Measurements from ENCODE around the gene AVL9. TPM values are rescaled to one million over a fixed set of nuclear protein-coding genes. Genes with fewer than 3 reads are reported as not detected.

Gene AVL9
- total RNA-seq, 4 donors from 2014 or later: 16.6 to 31.1 (median 22.0) TPM

DNA sequence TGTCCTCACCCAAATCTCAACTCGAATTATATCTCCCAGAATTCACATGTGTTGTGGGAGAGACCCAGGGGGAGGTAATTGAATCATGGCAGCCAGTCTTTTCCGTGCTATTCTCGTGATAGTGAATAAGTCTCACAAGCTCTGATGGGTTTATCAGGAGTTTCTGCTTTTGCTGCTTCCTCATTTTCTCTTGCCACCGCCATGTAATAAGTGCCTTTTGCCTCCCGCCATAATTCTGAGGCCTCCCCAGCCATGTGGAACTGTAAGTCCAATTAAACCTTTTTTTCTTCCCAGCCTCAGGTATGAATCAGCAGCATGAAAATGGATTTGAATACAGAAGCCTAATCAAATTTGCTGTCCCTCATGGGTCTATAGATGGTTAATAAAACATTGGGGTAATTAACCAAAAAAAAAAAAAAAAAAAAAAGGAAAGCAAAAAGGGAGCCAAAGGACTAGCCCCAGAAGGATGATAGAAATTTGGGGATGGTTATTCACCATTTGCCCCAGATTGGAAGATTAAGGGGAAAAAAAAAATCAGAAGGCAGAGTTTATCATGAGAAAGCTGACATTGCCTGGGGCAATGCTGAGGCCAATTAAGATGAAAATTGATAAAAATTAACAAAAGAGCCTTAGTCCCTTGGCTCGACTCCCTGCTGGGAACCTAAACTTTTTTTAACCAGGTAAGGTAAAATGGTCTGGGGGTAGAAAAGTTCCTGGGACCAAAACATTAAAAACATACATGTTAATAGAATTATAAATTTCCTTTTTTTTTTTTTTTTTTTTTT, 27.6 kb downstream of the AVL9 start:
- H3K4me1 ChIP-seq: no peaks in the 10 kb centered on the region
- no peak for ATAC-seq
- no peaks in the 10 kb centered on the region for H3K27me3 ChIP-seq
- TF ChIP-seq, protein P1, sequence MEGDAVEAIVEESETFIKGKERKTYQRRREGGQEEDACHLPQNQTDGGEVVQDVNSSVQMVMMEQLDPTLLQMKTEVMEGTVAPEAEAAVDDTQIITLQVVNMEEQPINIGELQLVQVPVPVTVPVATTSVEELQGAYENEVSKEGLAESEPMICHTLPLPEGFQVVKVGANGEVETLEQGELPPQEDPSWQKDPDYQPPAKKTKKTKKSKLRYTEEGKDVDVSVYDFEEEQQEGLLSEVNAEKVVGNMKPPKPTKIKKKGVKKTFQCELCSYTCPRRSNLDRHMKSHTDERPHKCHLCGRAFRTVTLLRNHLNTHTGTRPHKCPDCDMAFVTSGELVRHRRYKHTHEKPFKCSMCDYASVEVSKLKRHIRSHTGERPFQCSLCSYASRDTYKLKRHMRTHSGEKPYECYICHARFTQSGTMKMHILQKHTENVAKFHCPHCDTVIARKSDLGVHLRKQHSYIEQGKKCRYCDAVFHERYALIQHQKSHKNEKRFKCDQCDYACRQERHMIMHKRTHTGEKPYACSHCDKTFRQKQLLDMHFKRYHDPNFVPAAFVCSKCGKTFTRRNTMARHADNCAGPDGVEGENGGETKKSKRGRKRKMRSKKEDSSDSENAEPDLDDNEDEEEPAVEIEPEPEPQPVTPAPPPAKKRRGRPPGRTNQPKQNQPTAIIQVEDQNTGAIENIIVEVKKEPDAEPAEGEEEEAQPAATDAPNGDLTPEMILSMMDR (IDR thresholded peaks at IDR 0.05): no peak
- TF ChIP-seq POLR2AphosphoS5 (IDR thresholded peaks at IDR 0.05): no peak
- no peak for TF ChIP-seq POLR2A (IDR thresholded peaks at IDR 0.05)
- TF ChIP-seq EP300 (IDR thresholded peaks at IDR 0.05): no peak
- 92 to 93% methylated on average over 5 of the region's 6 CpGs for WGBS, 2 donors (ENCODE audit: low coverage in 1 of 2)
- no peaks in the 10 kb centered on the region for H3K36me3 ChIP-seq
- no peak overlapping the region for H3K27ac ChIP-seq
- H3K9me3 ChIP-seq: no peaks in the 10 kb centered on the region
- no peak overlapping the region for H3K4me3 ChIP-seq

DNA sequence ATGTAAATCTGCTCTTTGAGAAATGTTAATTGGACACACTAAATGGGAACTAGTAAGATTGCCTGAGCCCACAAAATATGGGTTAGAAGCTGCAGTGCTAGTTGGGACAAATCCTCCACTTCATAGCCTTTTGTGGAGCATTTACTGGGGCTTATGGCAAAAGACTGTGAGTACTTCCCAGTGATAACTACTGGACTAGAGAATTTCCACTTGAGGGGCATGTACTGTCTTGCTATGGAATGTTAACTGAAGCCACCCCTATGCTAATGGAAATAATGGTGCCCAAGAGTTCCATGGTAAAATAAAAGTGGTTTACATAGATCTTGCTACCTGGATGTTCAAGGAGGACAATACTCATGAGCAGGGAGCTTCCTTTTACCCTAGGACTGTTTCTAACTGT, 29.3 kb downstream of the AVL9 start:
- no peaks in the 10 kb centered on the region for H3K9me3 ChIP-seq
- ATAC-seq: no peak
- no peaks in the 10 kb centered on the region for H3K4me1 ChIP-seq
- H3K27ac ChIP-seq: no peak overlapping the region
- TF ChIP-seq EP300 (IDR thresholded peaks at IDR 0.05): no peak
- H3K36me3 ChIP-seq: no peaks in the 10 kb centered on the region
- no peaks in the 10 kb centered on the region for H3K27me3 ChIP-seq
- H3K4me3 ChIP-seq: no peak overlapping the region

DNA sequence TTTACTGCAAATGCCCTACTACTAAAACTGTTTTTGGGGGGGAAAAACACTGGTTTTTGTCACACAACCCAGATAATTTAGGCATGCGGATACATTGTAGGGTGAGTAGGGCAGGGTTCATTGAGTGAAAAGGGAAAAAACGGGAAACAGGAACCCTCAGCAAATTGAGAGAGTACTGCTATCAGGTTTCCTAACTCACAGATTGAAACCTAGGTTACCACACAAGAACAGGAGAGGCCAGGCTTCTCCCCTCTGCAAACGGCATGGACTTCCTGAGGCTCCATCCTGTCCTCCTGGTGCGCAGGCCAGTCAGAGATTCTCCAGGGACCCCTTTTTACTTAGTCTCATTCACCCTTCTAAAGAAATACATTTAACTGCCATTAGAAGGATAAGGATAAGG, 30.6 kb downstream of the AVL9 start:
- Histone ChIP-seq H3K27ac (no peak overlapping the region), H3K27me3 (no peaks in the 10 kb centered on the region), H3K4me3 (no peak overlapping the region), H3K4me1 (no peaks in the 10 kb centered on the region), H3K36me3 (no peaks in the 10 kb centered on the region), H3K9me3 (no peaks in the 10 kb centered on the region)
- ATAC-seq: no peak
- TF ChIP-seq EP300 (IDR thresholded peaks at IDR 0.05): no peak
- no peak for TF ChIP-seq POLR2A (IDR thresholded peaks at IDR 0.05)
- WGBS, 2 donors (ENCODE audit: low coverage in 1 of 2): 77 to 84% methylated on average over 3 of the region's 4 CpGs

DNA sequence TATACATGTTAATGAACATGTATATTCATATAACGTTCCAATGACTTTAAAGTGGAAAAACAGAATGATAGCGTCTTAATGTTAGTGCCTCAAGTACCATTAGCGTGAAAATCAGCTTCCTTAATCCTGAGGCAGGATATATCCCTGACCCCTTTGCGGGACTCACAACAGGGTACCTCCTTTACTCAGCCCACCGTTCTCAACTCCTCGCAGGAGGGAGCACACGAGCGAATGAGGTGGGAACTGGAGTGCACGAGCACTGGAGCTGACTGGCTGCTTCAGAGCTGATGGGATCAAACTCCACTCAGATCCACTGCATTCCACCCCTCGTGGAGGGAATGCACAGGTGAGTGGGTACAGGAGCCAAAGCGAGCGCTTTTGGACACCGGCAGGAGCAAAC, 36.1 kb downstream of the AVL9 start:
- TF ChIP-seq POLR2A (IDR thresholded peaks at IDR 0.05) (no peak), POLR2AphosphoS5 (IDR thresholded peaks at IDR 0.05) (no peak), EP300 (IDR thresholded peaks at IDR 0.05) (no peak)
- TF ChIP-seq, protein P1 (IDR thresholded peaks at IDR 0.05): no peak
- Histone ChIP-seq H3K4me1 (peaks cover 0 to 12% (median 4%) of the 10 kb centered on the region in 3 donors), H3K36me3 (peaks cover 0 to 5% of the 10 kb centered on the region in 2 donors), H3K27ac (no peak overlapping the region), H3K27me3 (no peaks in the 10 kb centered on the region), H3K4me3 (no peak overlapping the region), H3K9me3 (no peaks in the 10 kb centered on the region)
- ATAC-seq: no peak
- 83 to 94% methylated on average over 7 to 9 of the region's 13 CpGs for WGBS, 2 donors (ENCODE audit: low coverage in 1 of 2)

DNA sequence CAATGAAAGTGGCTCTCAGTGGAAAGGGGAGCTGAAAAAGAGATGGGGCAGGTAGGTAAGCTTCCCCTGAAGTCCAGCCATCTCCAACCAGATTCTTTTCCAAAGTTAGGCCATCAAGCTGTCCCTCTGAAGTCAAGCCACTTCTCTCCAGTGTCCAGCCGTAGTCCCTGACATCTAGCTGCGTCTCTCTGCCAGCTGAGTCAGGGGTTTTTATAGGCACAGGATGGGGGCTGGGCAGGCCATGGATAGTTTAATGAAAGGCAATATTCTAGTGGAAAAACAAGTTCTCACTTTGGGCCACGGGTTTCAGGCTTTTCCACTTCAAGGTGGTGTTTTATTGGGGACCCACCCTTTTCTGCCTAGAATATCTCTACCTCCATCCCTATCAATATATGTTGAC, 36.8 kb downstream of the AVL9 start:
- 75 to 83% methylated on average over 1 of the region's 3 CpGs for WGBS, 2 donors (ENCODE audit: low coverage in 1 of 2)
- TF ChIP-seq, protein P1 (IDR thresholded peaks at IDR 0.05): no peak
- TF ChIP-seq POLR2AphosphoS5 (IDR thresholded peaks at IDR 0.05): no peak
- no peak for TF ChIP-seq POLR2A (IDR thresholded peaks at IDR 0.05)
- TF ChIP-seq EP300 (IDR thresholded peaks at IDR 0.05): no peak
- H3K9me3 ChIP-seq: no peaks in the 10 kb centered on the region
- H3K27me3 ChIP-seq: no peaks in the 10 kb centered on the region
- H3K4me1 ChIP-seq: peaks cover 0 to 19% (median 10%) of the 10 kb centered on the region in 3 donors
- no peak overlapping the region for H3K27ac ChIP-seq
- no peak for ATAC-seq
- H3K36me3 ChIP-seq: peaks cover 0 to 5% of the 10 kb centered on the region in 2 donors
- H3K4me3 ChIP-seq: no peak overlapping the region

DNA sequence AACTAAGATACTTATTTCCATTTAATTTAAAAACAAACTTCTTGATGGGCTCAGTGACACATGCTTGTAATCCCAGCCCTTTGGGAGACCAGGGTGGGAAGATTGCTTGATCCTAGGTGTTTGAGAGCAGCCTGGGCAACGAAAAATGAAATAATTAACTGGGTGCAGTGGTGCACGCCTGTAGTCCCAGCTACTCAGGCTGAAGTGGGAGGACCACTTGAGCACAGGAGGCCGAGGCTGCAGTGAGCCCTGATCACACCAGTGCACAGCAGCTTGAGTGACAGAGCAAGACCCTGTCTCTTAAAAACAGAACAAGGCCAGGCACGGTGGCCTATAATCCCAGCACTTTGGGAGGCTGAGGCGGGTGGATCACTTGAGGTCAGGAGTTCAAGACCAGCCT, 37.4 kb downstream of the AVL9 start:
- H3K4me1 ChIP-seq: peaks cover 0 to 19% (median 10%) of the 10 kb centered on the region in 3 donors
- TF ChIP-seq POLR2AphosphoS5 (IDR thresholded peaks at IDR 0.05) (no peak), EP300 (IDR thresholded peaks at IDR 0.05) (no peak), POLR2A (IDR thresholded peaks at IDR 0.05) (no peak)
- TF ChIP-seq, protein P1 (IDR thresholded peaks at IDR 0.05): no peak
- no peak overlapping the region for H3K27ac ChIP-seq
- 80 to 83% methylated on average over 1 to 3 of the region's 5 CpGs for WGBS, 2 donors (ENCODE audit: low coverage in 1 of 2)
- H3K4me3 ChIP-seq: no peak overlapping the region
- ATAC-seq: no peak
- peaks cover 0 to 5% of the 10 kb centered on the region in 2 donors for H3K36me3 ChIP-seq
- no peaks in the 10 kb centered on the region for H3K9me3 ChIP-seq
- H3K27me3 ChIP-seq: no peaks in the 10 kb centered on the region

Data from gastroesophageal sphincter (tissue), 4 donors.